ENCODE data around the gene HRH2. TPM values are rescaled to one million over a fixed set of nuclear protein-coding genes. Genes with fewer than 3 reads are reported as not detected.

HRH2 gene
- total RNA-seq, 6 donors from 2014 or later: 3.8 to 16.8 (median 7.8) TPM

GRCh38 chr5:175740014-175740413 is 82.1 kb downstream of the HRH2 start:
- H3K27ac ChIP-seq: no peak overlapping the region
- no peaks in the 10 kb centered on the region for H3K27me3 ChIP-seq
- no peak overlapping the region for H3K4me3 ChIP-seq
- WGBS, 2 donors: 83 to 86% methylated on average over 5 of the region's 5 CpGs
- H3K9me3 ChIP-seq: no peaks in the 10 kb centered on the region
- ATAC-seq (ENCODE audit: low FRiP score in 2 of 2) (no peak), DNase-seq (no peak)
- TF ChIP-seq CTCF (IDR thresholded peaks at IDR 0.05): no peak
- TF ChIP-seq POLR2A (IDR thresholded peaks at IDR 0.05): no peak
- TF ChIP-seq POLR2AphosphoS5 (IDR thresholded peaks at IDR 0.05): no peak
- no peak for TF ChIP-seq EP300 (IDR thresholded peaks at IDR 0.05)
- H3K36me3 ChIP-seq: no peaks in the 10 kb centered on the region
- no peaks in the 10 kb centered on the region for H3K4me1 ChIP-seq

GRCh38 chr5:175741556-175741955 is 83.7 kb downstream of the HRH2 start:
- no peaks in the 10 kb centered on the region for H3K4me1 ChIP-seq
- H3K36me3 ChIP-seq: no peaks in the 10 kb centered on the region
- no peaks in the 10 kb centered on the region for H3K9me3 ChIP-seq
- H3K4me3 ChIP-seq: no peak overlapping the region
- no peak for TF ChIP-seq POLR2A (IDR thresholded peaks at IDR 0.05)
- no peak for TF ChIP-seq POLR2AphosphoS5 (IDR thresholded peaks at IDR 0.05)
- no peak for TF ChIP-seq EP300 (IDR thresholded peaks at IDR 0.05)
- TF ChIP-seq CTCF (IDR thresholded peaks at IDR 0.05): no peak
- DNase-seq (no peak), ATAC-seq (ENCODE audit: low FRiP score in 2 of 2) (no peak)
- H3K27me3 ChIP-seq: no peaks in the 10 kb centered on the region
- WGBS, 2 donors: 44 to 52% methylated on average over 3 of the region's 3 CpGs
- no peak overlapping the region for H3K27ac ChIP-seq

DNA sequence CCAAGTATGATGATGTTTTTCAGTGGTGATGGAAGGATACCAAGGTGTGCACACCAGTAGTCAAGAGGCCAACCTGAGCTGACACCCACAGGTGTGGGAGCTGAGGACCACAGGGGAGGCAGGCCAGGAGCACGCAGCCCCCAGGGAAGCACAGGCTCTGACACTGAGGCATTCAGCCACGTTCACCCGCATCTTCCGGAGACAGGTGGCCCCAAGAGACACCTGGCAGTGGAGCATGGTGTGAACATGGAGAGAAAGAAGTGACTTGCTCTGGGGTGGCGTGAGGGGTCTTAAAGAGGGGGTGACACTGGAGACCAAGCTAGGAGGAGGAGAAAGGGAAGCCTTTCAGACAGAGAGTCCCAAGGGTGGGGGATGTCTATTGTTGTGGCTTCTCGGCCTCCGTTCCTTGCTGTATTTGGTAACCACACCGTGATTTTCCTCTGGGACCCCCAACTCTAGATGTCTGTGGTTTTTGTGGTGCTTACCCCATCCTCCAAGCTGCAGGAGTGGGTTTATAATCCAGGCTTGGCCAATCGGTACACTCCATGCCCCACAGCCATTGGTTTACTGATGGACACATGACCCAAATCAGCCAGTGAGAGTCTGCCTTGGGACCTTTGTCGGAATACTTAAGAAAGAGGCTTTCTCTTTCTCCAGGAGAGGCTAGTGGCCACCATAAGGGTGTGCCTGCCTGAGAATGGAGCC is 84.6 kb downstream of the HRH2 start:
- 66 to 78% methylated on average over 10 of the region's 10 CpGs for WGBS, 2 donors

DNA sequence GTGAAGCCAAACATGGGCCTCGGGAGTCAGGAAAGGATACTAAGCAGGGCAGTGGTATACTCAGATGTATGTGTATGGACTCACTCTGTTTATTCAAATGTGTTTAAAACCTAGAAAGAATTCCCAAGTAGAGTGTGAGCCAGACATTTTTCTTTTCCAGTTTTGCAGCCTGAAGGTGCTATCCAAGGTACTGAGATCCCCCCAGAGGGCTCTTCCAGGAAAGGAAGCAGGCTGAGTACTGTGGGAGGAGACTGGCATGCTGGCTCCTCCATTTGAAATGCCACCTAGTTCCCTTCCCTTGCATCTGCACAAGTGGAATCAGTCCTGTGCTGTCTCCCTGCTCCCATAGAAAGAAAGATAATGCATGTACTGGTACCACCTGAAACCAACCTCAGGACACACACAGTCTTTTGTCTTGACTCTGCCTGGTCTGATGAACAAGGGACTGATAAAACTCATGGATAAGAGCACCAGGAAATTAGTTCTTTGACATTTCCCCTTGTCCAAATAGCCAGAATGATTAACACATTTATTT is 85.9 kb downstream of the HRH2 start:
- Histone ChIP-seq H3K4me1 (no peaks in the 10 kb centered on the region), H3K27ac (no peak overlapping the region), H3K9me3 (no peaks in the 10 kb centered on the region), H3K36me3 (no peaks in the 10 kb centered on the region), H3K4me3 (no peak overlapping the region), H3K27me3 (no peaks in the 10 kb centered on the region)
- no peak for DNase-seq
- ATAC-seq (ENCODE audit: low FRiP score in 2 of 2): no peak
- 75 to 79% methylated on average over 1 of the region's 1 CpG for WGBS, 2 donors
- TF ChIP-seq POLR2A (IDR thresholded peaks at IDR 0.05): no peak
- TF ChIP-seq EP300 (IDR thresholded peaks at IDR 0.05): no peak
- no peak for TF ChIP-seq POLR2AphosphoS5 (IDR thresholded peaks at IDR 0.05)
- TF ChIP-seq CTCF (IDR thresholded peaks at IDR 0.05): no peak

More for the DNA sequence above, 84.6 kb downstream of the HRH2 start:
- no peaks in the 10 kb centered on the region for H3K4me1 ChIP-seq
- ATAC-seq (ENCODE audit: low FRiP score in 2 of 2): no peak
- no peak overlapping the region for H3K27ac ChIP-seq
- H3K4me3 ChIP-seq: no peak overlapping the region
- no peak for DNase-seq
- H3K27me3 ChIP-seq: no peaks in the 10 kb centered on the region
- no peak for TF ChIP-seq CTCF (IDR thresholded peaks at IDR 0.05)
- TF ChIP-seq POLR2AphosphoS5 (IDR thresholded peaks at IDR 0.05): no peak
- TF ChIP-seq POLR2A (IDR thresholded peaks at IDR 0.05): no peak
- TF ChIP-seq EP300 (IDR thresholded peaks at IDR 0.05): no peak
- no peaks in the 10 kb centered on the region for H3K9me3 ChIP-seq
- H3K36me3 ChIP-seq: no peaks in the 10 kb centered on the region

DNA sequence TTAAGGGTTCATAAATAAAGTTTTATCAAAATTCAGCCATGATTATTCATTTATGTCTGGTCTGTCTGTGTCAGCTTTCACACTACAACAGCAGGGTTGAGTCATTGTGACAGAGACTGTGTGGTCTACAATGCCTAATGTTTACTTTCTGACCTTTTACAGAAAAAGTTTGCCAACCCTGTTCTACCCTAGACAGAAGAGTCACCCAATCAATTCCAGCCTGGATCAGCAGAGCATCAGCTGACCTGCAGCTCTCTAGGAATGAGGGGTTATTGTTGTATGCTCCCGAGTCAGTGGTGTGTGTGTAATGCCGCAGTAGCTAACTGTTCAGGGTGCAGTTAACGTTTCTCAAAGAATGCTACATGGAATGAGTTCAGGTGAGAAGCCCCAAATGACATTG is 87.3 kb downstream of the HRH2 start:
- Histone ChIP-seq H3K27ac (no peak overlapping the region), H3K36me3 (no peaks in the 10 kb centered on the region), H3K27me3 (no peaks in the 10 kb centered on the region), H3K4me1 (no peaks in the 10 kb centered on the region), H3K4me3 (no peak overlapping the region), H3K9me3 (no peaks in the 10 kb centered on the region)
- ATAC-seq (ENCODE audit: low FRiP score in 2 of 2) (no peak), DNase-seq (no peak)
- 73 to 74% methylated on average over 3 of the region's 3 CpGs for WGBS, 2 donors
- TF ChIP-seq POLR2A (IDR thresholded peaks at IDR 0.05) (no peak), POLR2AphosphoS5 (IDR thresholded peaks at IDR 0.05) (no peak), EP300 (IDR thresholded peaks at IDR 0.05) (no peak), CTCF (IDR thresholded peaks at IDR 0.05) (no peak)
